H9 (cell line): Measurements from ENCODE around the gene BBX. TPM values are rescaled to one million over a fixed set of nuclear protein-coding genes. Genes with fewer than 3 reads are reported as not detected.

Source experiments
- DNase-seq: peaks from one replicate; pipeline ENCODE4 v3.0.0-alpha.2; 2017
- H2AFZ ChIP-seq: one replicate; pipeline ENCODE4 v1.6.1; 2013; ENCODE audit warnings: mild to moderate bottlenecking, low read length, control low read depth, moderate library complexity
- H2AK5ac ChIP-seq: 2 replicates; pipeline ENCODE4 v1.6.1; 2013; ENCODE audit warnings: low read length, control low read depth, mixed read lengths; ENCODE audit not compliant: insufficient read length
- H2BK120ac ChIP-seq: one replicate; pipeline ENCODE4 v1.6.1; 2013; ENCODE audit warnings: low read depth, mild to moderate bottlenecking, low read length, control low read depth, inconsistent platforms; ENCODE audit not compliant: poor library complexity, severe bottlenecking
- H2BK12ac ChIP-seq: 2 replicates; pipeline ENCODE4 v1.6.1; 2013; ENCODE audit warnings: low read length, control low read depth, mixed read lengths, low read depth; ENCODE audit not compliant: insufficient read length
- H2BK15ac ChIP-seq: 2 replicates; pipeline ENCODE4 v1.6.1; 2013; ENCODE audit warnings: low read depth, low read length, control low read depth
- H2BK20ac ChIP-seq: one replicate; pipeline ENCODE4 v1.6.1; 2013; ENCODE audit warnings: low read depth, mild to moderate bottlenecking, low read length, control low read depth, inconsistent platforms; ENCODE audit not compliant: poor library complexity, severe bottlenecking
- H2BK5ac ChIP-seq: 2 replicates; pipeline ENCODE4 v1.6.1; 2013; ENCODE audit warnings: low read length, control low read depth, mixed read lengths; ENCODE audit not compliant: insufficient read length
- H3K14ac ChIP-seq: 2 replicates; pipeline ENCODE4 v1.6.1; 2013; ENCODE audit warnings: low read length, control low read depth; ENCODE audit not compliant: insufficient read depth
- H3K18ac ChIP-seq: 2 replicates; pipeline ENCODE4 v1.6.1; 2013; ENCODE audit warnings: low read depth, mild to moderate bottlenecking, mixed read lengths, low read length, control low read depth; ENCODE audit not compliant: insufficient read length
- H3K23ac ChIP-seq: 2 replicates; pipeline ENCODE4 v1.6.1; 2013; ENCODE audit warnings: low read length, control low read depth, mixed read lengths, low read depth; ENCODE audit not compliant: insufficient read length
- H3K23me2 ChIP-seq: 2 replicates; pipeline ENCODE4 v1.6.1; 2013; ENCODE audit warnings: low read depth, mild to moderate bottlenecking, mixed read lengths, low read length, control low read depth; ENCODE audit not compliant: insufficient read length, poor library complexity, severe bottlenecking
- H3K27ac ChIP-seq: 2 replicates; pipeline ENCODE4 v1.5.1; 2013; ENCODE audit warnings: low read length, control low read depth, mixed read lengths, low read depth; ENCODE audit not compliant: insufficient read length
- H3K27me3 ChIP-seq: 2 replicates; pipeline ENCODE4 v1.6.1; 2013; ENCODE audit warnings: low read length, control low read depth, inconsistent platforms; ENCODE audit not compliant: insufficient read depth
- H3K4ac ChIP-seq: 2 replicates; pipeline ENCODE4 v1.6.1; 2013; ENCODE audit warnings: low read depth, mild to moderate bottlenecking, control low read depth, inconsistent platforms, low read length, moderate library complexity
- H3K4me1 ChIP-seq: 2 replicates; pipeline ENCODE4 v1.6.1; 2013; ENCODE audit warnings: low read length, control low read depth, inconsistent platforms; ENCODE audit not compliant: insufficient read depth
- H3K4me2 ChIP-seq: 2 replicates; pipeline ENCODE4 v1.6.1; 2013; ENCODE audit warnings: low read length, control low read depth, mixed read lengths; ENCODE audit not compliant: insufficient read length, insufficient read depth
- H3K56ac ChIP-seq: 2 replicates; pipeline ENCODE4 v1.6.1; 2013; ENCODE audit warnings: low read depth, mild to moderate bottlenecking, mixed read lengths, low read length, control low read depth; ENCODE audit not compliant: insufficient read length
- H3K79me1 ChIP-seq: 2 replicates; pipeline ENCODE4 v1.6.1; 2013; ENCODE audit warnings: low read depth, mild to moderate bottlenecking, moderate library complexity, low read length, control low read depth, inconsistent platforms; ENCODE audit not compliant: insufficient read depth, poor library complexity, severe bottlenecking
- H3K79me2 ChIP-seq: 2 replicates; pipeline ENCODE4 v1.6.1; 2013; ENCODE audit warnings: low read length, control low read depth, inconsistent platforms; ENCODE audit not compliant: insufficient read depth
- H3K9ac ChIP-seq: 2 replicates; pipeline ENCODE4 v1.6.1; 2013; ENCODE audit warnings: low read length, control low read depth, mixed read lengths; ENCODE audit not compliant: insufficient read length; ENCODE audit errors: extremely low read depth
- H3K9me3 ChIP-seq: one replicate; pipeline ENCODE4 v1.6.1; 2013; ENCODE audit warnings: low read depth, low read length, inconsistent platforms; ENCODE audit not compliant: control insufficient read depth
- H3T11ph ChIP-seq: one replicate; pipeline ENCODE4 v1.6.1; 2013; ENCODE audit warnings: mild to moderate bottlenecking, low read length, control low read depth, inconsistent platforms
- H4K20me1 ChIP-seq: one replicate; pipeline ENCODE4 v1.6.1; 2013; ENCODE audit not compliant: control insufficient read depth, insufficient read length, insufficient read depth
- H4K5ac ChIP-seq: 2 replicates; pipeline ENCODE4 v1.6.1; 2013; ENCODE audit warnings: low read depth, mild to moderate bottlenecking, mixed read lengths, low read length, control low read depth; ENCODE audit not compliant: insufficient read length
- H4K8ac ChIP-seq: replicated peaks from 2 replicates; pipeline ENCODE4 v1.6.1; 2013; ENCODE audit warnings: low read length, control low read depth, mixed read lengths, low read depth; ENCODE audit not compliant: insufficient read length
- H4K91ac ChIP-seq: 2 replicates; pipeline ENCODE4 v1.6.1; 2013; ENCODE audit warnings: low read depth, mild to moderate bottlenecking, moderate library complexity, mixed read lengths, low read length, control low read depth; ENCODE audit not compliant: insufficient read length
- H3K27ac Mint-ChIP-seq, 3 experiments: 2 replicates in 2 of 3; 3 replicates in 1 of 3; pipeline ENCODE4 v1.8.0; 2020 to 2021; ENCODE audit warnings: mixed read lengths in 3 of 3, mild to moderate bottlenecking in 1 of 3, moderate library complexity in 1 of 3
- H3K27me3 Mint-ChIP-seq: 2 replicates; pipeline ENCODE4 v1.8.0; 2021; ENCODE audit warnings: low read depth, mild to moderate bottlenecking, moderate library complexity, mixed read lengths
- H3K36me3 Mint-ChIP-seq, 3 experiments: 2 replicates in 2 of 3; 3 replicates in 1 of 3; pipeline ENCODE4 v1.8.0; 2020 to 2021; ENCODE audit warnings: low read depth in 3 of 3, mixed read lengths in 3 of 3; ENCODE audit not compliant: insufficient read depth in 1 of 3
- H3K4me1 Mint-ChIP-seq, 2 experiments: 2 replicates each; pipeline ENCODE4 v1.8.0; 2020; ENCODE audit warnings: mixed read lengths in 2 of 2
- H3K4me3 Mint-ChIP-seq, 2 experiments: 2 replicates in 1 of 2; 3 replicates in 1 of 2; pipeline ENCODE4 v1.8.0; 2020 to 2021; ENCODE audit warnings: mild to moderate bottlenecking in 2 of 2, mixed read lengths in 2 of 2, moderate library complexity in 1 of 2
- H3K9me3 Mint-ChIP-seq, 2 experiments: 2 replicates in 1 of 2; 3 replicates in 1 of 2; pipeline ENCODE4 v1.8.0; 2020; ENCODE audit warnings: mild to moderate bottlenecking in 2 of 2, mixed read lengths in 2 of 2, moderate library complexity in 1 of 2
- CTCF ChIP-seq: fragments of 200-600 bp; sonication (generic); conservative IDR thresholded peaks from 3 replicates; pipeline ENCODE4 v1.8.0; 2021; ENCODE audit warnings: antibody characterized with exemption, mild to moderate bottlenecking
- WGBS: extraction: QIAGEN DNeasy Blood & Tissue Kit; methylation state at CpG from one replicate; pipeline ENCODE4 v1.1.7; 2013; ENCODE audit warnings: missing lambda C conversion rate, low lambda C conversion rate, mixed read lengths; ENCODE audit not compliant: insufficient read length; ENCODE audit errors: extremely low coverage; 5-methylcytosine and 5-hydroxymethylcytosine counted together
- total RNA-seq: library from RNA; stranded (reverse); gene quantifications from 2 replicates; pipeline ENCODE4 v1.2.1, GENCODE V29; 2021

Gene BBX
- total RNA-seq, 1 experiment from 2014 or later = 34.8 TPM

GRCh38 chr3:107791450-107791849, 268.7 kb downstream of the BBX start:
- no peak overlapping the region for H3K27ac Mint-ChIP-seq
- WGBS = no CpG with 5 or more reads among the region's 7 CpGs

More at GRCh38 chr3:107791450-107791849, 268.7 kb downstream of the BBX start:
- no peaks in the 10 kb centered on the region for H4K20me1 ChIP-seq
- H3K14ac ChIP-seq = no peak overlapping the region
- no peak overlapping the region for H3T11ph ChIP-seq
- no peak overlapping the region for H2AFZ ChIP-seq
- no peak overlapping the region for H3K18ac ChIP-seq
- H3K4me2 ChIP-seq = no peak overlapping the region
- H4K91ac ChIP-seq = no peak overlapping the region
- H3K9me3 Mint-ChIP-seq = no peaks in the 10 kb centered on the region
- TF ChIP-seq CTCF = no peak
- no peaks in the 10 kb centered on the region for H3K23me2 ChIP-seq
- H3K79me1 ChIP-seq = no peaks in the 10 kb centered on the region
- H2BK5ac ChIP-seq = no peak overlapping the region
- H2AK5ac ChIP-seq = no peak overlapping the region
- no peak overlapping the region for H2BK15ac ChIP-seq
- H2BK20ac ChIP-seq = no peak overlapping the region
- no peak overlapping the region for H2BK12ac ChIP-seq
- DNase-seq = no peak
- H3K23ac ChIP-seq = no peak overlapping the region
- H3K27ac ChIP-seq = no peak overlapping the region
- H3K36me3 Mint-ChIP-seq = peaks cover 6 to 27% (median 9%) of the 10 kb centered on the region in 3 experiments; a peak in 6 of 7 replicates
- H3K9ac ChIP-seq = no peak overlapping the region
- H3K56ac ChIP-seq = no peak overlapping the region
- no peaks in the 10 kb centered on the region for H3K4me1 ChIP-seq
- H3K27me3 Mint-ChIP-seq = no peaks in the 10 kb centered on the region
- H2BK120ac ChIP-seq = no peak overlapping the region
- H4K8ac ChIP-seq = no peak overlapping the region
- H3K27me3 ChIP-seq = no peaks in the 10 kb centered on the region
- H3K4me1 Mint-ChIP-seq = no peaks in the 10 kb centered on the region
- H3K4ac ChIP-seq = no peak overlapping the region
- H3K9me3 ChIP-seq = no peaks in the 10 kb centered on the region
- H3K79me2 ChIP-seq = no peaks in the 10 kb centered on the region
- no peak overlapping the region for H3K4me3 Mint-ChIP-seq
- H4K5ac ChIP-seq = no peak overlapping the region
